GM13977 (cell line): ENCODE measurements around the gene KIF26B.

Source experiments
- DNase-seq: peaks from one replicate; pipeline ENCODE4 v3.0.0; 2012; ENCODE audit warnings: low spot score
- in situ Hi-C: fragments of 300-500 bp; cut with MboI; formaldehyde crosslinking; loops from one replicate; pipeline ENCODE4 v1.12.0; 2022; ENCODE audit warnings: low sequenced_read_pairs, low pct_unique_long_range_greater_than_20kb, mixed read lengths, inconsistent platforms; ENCODE audit not compliant: unreplicated experiment
- TF ChIP-seq, protein P1 (sequence below): IDR thresholded peaks from 2 replicates; pipeline ENCODE4 v1.5.1; 2012; ENCODE audit warnings: mild to moderate bottlenecking, control low read depth; ENCODE audit not compliant: insufficient read depth; ENCODE audit errors: extremely low read depth, missing control alignments

Gene KIF26B

DNA sequence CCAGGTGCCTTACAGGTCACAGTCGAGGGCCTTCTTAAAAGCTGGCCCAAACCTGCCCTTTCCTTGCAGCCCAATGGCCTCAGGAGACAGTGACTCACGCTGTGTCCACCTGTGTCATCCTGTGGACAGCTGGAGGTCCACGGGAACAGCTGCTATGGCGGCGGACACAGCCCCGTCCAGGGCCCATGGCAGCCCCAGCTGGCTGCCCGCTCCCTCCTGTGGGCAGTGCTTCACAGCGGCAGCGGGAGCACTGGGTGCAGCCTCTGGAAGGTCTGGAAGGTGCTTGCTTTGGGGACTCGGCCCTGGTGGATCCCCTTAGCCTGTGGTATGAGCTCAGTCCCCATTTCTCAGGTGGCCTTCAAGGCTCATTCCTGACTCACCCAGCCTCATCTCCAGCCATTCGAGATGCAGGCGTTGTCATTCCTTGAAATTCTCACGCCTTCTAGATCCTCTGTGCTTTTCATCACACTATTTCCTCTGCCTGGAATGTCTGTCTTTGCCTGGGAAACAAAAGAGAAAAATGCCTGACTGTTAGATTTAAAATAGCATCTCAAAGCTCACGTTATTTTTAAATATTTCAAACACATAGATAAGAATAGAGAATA, 86.8 kb downstream of the KIF26B start:
- TF ChIP-seq, protein P1, sequence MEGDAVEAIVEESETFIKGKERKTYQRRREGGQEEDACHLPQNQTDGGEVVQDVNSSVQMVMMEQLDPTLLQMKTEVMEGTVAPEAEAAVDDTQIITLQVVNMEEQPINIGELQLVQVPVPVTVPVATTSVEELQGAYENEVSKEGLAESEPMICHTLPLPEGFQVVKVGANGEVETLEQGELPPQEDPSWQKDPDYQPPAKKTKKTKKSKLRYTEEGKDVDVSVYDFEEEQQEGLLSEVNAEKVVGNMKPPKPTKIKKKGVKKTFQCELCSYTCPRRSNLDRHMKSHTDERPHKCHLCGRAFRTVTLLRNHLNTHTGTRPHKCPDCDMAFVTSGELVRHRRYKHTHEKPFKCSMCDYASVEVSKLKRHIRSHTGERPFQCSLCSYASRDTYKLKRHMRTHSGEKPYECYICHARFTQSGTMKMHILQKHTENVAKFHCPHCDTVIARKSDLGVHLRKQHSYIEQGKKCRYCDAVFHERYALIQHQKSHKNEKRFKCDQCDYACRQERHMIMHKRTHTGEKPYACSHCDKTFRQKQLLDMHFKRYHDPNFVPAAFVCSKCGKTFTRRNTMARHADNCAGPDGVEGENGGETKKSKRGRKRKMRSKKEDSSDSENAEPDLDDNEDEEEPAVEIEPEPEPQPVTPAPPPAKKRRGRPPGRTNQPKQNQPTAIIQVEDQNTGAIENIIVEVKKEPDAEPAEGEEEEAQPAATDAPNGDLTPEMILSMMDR = no peak
- no peak for DNase-seq
- in situ Hi-C loops = no loop called here

DNA sequence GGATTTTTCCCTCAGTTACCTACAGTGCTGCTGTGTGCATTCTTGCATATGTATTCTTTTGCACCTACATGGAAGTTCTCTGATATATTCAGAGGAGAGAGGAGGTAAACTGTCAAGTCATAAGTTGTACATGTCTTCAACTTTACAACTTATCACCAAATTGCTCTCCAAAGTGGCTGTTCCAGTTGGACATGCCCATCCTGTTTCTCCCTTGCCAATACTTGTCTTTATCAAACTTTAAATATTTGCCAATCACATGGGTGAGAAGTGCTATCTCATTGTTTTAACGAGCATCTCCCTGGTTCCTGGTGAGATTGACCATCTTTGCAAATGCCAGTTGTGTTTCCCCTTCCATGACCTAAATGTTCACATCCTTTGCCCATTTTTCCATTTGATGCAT, 88.2 kb downstream of the KIF26B start:
- no peak for DNase-seq
- in situ Hi-C loops = no loop called here
- TF ChIP-seq, protein P1 = no peak

DNA sequence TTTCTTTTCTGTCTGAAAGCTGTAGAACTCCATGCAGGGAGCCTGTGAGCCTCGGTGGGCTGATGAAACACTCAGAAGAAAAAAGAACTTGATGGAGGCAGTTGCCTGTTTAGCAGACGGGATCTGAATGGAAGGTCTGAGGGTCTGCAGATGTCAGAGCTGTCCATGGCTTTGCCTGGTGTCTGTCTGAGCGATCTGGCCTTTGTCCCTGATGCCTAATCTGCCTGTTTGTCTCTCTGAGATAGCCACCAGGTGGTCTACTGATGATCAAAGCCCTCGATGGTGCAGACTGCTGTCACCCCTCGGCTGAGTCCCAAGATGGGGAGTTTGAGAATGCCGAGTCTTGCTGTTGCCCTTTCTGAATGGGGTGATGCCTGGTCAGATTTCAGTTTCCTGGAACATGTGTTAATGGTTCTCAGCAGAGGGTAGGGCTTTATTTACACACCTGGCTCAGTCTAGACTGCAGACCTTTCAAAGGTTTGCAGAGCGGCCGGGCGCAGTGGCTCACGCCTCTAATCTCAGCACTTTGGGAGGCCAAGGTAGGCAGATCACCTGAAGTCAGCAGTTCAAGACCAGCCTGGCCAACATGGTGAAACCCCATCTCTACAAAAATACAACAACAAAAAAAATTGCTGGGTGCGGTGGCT, 90.4 kb downstream of the KIF26B start:
- DNase-seq = no peak
- in situ Hi-C loops = no loop called here
- TF ChIP-seq, protein P1 = no peak

DNA sequence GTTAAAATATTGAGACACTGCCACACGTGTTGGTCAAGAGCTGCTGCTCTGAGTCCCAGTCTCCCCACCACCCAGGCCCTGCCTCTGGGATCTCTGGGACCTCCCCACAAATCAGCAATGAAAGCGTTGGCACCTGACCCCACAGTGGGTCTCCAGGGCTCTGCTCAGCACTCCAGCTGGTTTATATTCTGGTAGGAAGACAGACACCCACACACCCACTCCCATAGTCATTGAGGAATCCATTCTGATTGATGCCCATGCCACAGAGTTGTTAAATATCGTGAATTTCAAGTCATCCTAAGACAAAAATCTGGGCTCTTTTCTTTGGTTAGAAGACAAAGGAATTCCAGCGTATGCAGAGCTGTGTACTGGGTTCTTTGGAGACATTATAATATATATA, 91.6 kb downstream of the KIF26B start:
- DNase-seq = no peak
- TF ChIP-seq, protein P1 = no peak
- in situ Hi-C loops = no loop called here

DNA sequence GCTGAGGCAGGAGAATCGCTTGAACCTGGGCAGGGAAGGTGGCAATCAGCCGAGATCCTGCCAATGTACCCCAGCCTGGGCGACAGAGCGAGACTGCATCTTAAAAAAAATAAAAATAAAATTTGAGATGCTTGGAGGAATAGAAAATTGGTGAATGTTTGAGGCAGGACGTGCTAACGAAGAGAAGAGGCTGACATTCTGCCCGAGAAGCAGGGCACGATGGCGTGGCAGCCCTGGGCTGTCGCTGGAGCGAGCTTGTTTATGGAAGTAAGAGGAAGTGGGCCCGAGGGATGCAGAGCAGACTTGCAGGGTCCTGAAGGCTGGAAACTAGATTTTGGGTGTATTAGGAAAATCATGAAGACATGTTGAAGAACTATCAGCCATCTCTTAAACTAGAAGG, 92.6 kb downstream of the KIF26B start:
- in situ Hi-C loops = no loop called here
- TF ChIP-seq, protein P1 = no peak
- DNase-seq = no peak

DNA sequence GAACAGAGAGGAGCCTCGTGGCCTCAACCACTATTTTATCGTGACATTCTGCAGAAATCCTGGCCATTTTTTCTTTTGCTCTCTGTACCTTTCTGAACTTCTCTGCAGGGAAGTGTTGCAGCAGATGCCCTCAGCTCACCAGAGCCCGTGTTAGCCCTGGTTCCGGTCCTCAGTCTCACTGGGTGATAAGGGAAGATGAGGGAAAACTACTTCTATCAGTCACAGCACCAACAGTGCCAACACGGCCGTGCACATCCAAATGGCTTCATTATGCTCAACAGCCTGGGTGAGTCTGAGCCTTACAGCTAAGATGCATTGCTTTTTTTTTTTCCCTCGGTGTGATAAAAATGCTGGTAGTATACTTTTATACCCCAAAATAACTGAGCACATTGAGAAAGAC, 93.0 kb downstream of the KIF26B start:
- in situ Hi-C loops = no loop called here
- TF ChIP-seq, protein P1 = no peak
- no peak for DNase-seq
